GM21717 (cell line): ENCODE measurements around the gene SSBP4.

ENCODE experiments used
- ATAC-seq: cut with Tn5 transposase; IDR thresholded peaks from one replicate; pipeline ENCODE4 v1.9.1; 2021; ENCODE audit warnings: mild to moderate bottlenecking, moderate library complexity; ENCODE audit not compliant: unreplicated experiment

Gene SSBP4

DNA sequence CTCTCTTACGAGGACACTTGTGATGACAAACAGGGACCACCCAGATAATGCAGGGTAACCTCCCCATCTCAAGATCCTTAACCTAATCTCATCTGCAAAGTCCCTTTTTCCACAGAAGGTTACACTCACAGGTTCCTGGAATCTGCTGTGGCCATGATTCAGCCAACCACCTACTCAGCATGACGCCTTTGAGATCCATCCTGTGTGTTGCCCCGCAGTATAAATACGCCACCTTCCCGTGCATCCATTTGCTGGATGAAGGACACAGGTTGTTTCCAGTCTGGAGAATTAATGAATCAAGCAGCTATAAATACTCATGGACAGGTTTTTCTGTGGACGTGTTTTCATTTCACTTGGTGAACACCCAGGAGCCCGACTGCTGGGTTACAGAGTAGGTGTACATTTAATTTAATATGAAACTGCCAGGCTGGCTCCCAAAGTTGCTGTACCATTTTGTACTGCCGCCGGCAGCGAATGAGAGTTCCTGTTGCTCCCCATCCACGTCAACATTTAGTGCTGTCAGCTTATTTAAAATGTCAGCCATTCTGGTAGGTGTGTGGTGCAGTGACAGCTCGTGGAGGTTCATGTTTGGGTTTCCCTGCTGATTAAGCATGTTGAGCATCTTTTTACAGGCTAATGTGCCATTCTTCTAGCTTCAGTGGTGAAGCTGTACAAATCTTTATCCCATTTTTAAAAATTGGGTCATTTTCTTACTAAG, 62.5 kb downstream of the SSBP4 start:
- no peak for ATAC-seq

DNA sequence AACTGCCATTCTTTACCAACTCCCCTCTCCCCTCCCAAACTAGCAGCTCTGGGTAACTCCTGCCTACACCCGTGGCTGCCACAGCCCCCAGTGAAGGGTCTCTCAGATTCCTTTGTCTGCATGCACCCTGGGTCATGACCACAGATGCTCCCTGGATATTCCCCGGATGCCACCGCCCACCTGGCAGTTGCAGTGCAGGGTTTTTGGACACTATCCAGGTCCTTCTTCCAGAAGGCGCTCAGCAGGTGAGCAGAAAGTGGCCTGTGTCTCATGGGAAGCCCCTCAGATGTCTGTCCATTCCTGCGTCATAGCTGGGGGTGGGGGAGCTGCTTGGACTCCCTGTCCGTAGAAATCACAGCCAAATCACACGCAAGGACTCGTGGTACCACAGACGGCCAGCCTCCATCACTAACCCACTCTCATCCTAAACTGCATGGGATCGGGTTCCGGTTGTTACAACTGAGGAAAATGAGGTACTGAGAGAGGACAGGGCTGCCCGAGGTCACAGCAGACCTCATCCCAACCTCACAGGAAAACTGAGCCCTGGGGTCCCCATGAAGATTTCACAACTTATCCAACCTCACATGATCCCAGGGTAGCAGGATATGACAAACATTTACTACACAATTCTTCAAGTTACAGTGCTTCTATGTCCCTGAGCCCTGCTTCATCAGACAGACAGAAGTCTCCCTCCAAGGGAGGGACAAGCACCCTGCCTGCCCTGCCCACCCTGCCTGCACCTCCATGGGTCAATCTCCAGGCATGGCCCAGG, 64.1 kb downstream of the SSBP4 start:
- ATAC-seq = no peak
